ENCODE results near the gene EPO.

- TF ChIP-seq CTCF (conservative IDR thresholded peaks at IDR 0.05; ENCODE audit: low read length) (no peak), EZH2phosphoT487 (IDR thresholded peaks at IDR 0.05; ENCODE audit: borderline replicate concordance) (no peak)
These were observed 13.5 kb upstream of the EPO start for GRCh38 chr7:100706672-100707311.

Measured in Loucy (cell line).